ENCODE measurements around the gene WNK1.

WNK1 gene

DNA sequence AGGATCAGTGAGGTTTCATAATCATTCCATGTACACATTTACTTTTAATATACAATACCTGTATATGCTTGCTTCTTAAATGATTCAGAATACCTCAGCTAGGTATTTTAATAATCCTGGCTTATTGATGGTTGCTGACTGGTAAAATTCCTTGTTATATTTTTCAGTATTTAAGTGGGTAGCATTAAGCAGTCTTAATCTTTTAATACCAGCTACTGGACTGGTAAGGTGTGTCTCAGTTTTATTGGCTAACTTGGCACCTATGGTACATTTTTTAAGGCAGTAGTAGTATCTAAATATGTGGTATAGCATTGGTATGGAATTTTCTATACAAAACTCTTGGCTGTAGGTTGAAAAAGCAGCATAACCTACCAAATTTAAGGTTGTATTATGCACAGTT is 100.5 kb downstream of the WNK1 start:
- DNase-seq (ENCODE audit: low read depth in 4 of 4, low spot score in 1 of 4) = no peak

DNA sequence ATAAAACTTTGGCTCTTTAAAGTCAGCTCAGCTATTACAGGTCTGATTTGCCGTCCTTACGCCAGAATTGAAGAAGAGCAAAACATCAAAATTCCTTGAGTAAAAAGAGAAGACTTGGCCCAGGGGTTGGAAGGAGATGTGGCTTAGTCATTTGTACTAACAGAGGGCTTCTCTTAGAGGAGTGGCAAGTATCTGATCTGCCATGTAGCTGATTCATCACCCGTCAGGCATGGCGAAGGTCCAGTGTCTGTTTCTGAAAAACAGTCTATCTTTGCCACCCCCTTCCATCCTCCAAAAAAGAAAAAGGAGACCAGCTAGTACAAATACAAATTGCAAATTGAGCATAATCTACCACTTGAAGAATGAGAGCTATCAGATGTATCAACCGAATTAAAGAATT is 105.2 kb downstream of the WNK1 start:
- no peak for DNase-seq (ENCODE audit: low read depth in 4 of 4, low spot score in 1 of 4)

- DNase-seq (ENCODE audit: low read depth in 4 of 4, low spot score in 1 of 4) = no peak
Observed at GRCh38 chr12:862303-862911, 110.0 kb downstream of the WNK1 start.

- no peak for DNase-seq (ENCODE audit: low read depth in 4 of 4, low spot score in 1 of 4)
Observed at GRCh38 chr12:863285-863684, 110.9 kb downstream of the WNK1 start.

GRCh38 chr12:865614-866013 is 113.2 kb downstream of the WNK1 start:
- DNase-seq (ENCODE audit: low read depth in 4 of 4, low spot score in 1 of 4) = no peak

DNA sequence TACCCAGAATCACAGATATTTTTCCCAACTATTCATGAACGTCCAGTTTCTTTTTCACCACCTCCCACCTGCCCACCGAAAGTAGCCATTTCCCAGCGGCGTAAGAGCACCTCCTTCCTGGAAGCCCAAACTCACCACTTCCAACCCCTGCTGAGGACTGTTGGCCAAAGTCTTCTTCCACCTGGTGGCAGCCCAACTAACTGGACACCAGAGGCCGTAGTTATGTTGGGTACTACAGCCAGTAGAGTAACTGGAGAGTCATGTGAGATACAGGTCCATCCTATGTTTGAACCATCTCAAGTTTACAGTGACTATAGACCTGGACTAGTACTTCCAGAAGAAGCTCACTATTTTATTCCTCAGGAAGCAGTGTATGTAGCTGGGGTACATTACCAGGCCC is 115.5 kb downstream of the WNK1 start:
- DNase-seq (ENCODE audit: low read depth in 4 of 4, low spot score in 1 of 4) = no peak

GRCh38 chr12:868722-869121 is 116.3 kb downstream of the WNK1 start:
- DNase-seq (ENCODE audit: low read depth in 4 of 4, low spot score in 1 of 4) = no peak

DNA sequence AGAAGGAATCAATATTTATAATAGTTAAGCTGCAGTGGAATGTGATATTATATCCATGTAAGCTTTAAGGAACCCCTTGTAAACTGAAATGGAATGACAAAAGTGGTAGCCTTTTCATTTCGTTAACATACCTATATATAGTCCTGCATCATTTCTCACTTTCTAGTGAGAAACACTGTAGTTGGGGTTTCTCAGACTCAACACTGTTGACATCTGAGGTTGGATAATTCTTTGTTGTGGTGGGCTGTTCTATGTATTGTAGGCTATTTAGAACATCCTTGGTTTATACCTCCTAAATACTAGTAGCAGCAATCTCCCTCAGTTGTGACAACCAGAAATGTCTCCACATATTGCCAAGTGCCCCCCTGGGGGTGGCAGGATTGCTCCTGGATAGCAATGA is 118.0 kb downstream of the WNK1 start:
- DNase-seq (ENCODE audit: low read depth in 4 of 4, low spot score in 1 of 4) = no peak

GRCh38 chr12:873954-874353 is 121.6 kb downstream of the WNK1 start:
- no peak for DNase-seq (ENCODE audit: low read depth in 4 of 4, low spot score in 1 of 4)

DNA sequence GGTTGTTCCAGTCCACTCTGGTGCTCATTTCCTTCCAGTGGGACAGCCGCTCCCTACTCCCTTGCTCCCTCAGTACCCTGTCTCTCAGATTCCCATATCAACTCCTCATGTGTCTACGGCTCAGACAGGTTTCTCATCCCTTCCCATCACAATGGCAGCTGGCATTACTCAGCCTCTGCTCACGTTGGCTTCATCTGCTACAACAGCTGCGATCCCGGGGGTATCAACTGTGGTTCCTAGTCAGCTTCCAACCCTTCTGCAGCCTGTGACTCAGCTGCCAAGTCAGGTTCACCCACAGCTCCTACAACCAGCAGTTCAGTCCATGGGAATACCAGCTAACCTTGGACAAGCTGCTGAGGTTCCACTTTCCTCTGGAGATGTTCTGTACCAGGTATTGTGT is 127.3 kb downstream of the WNK1 start:
- DNase-seq (ENCODE audit: low read depth in 4 of 4, low spot score in 1 of 4) = no peak

DNA sequence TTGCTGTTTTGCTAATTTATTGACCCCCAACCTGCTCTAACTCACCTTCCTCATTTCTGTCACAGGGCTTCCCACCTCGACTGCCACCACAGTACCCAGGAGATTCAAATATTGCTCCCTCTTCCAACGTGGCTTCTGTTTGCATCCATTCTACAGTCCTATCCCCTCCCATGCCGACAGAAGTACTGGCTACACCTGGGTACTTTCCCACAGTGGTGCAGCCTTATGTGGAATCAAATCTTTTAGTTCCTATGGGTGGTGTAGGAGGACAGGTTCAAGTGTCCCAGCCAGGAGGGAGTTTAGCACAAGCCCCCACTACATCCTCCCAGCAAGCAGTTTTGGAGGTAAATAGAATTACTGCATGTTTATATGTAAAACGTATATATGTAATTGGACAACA is 128.3 kb downstream of the WNK1 start:
- no peak for DNase-seq (ENCODE audit: low read depth in 4 of 4, low spot score in 1 of 4)

GRCh38 chr12:884746-885414 is 132.5 kb downstream of the WNK1 start:
- DNase-seq (ENCODE audit: low read depth in 4 of 4, low spot score in 1 of 4) = no peak

GRCh38 chr12:885701-886100 is 133.3 kb downstream of the WNK1 start:
- no peak for DNase-seq (ENCODE audit: low read depth in 4 of 4, low spot score in 1 of 4)

GRCh38 chr12:886206-886605 is 133.8 kb downstream of the WNK1 start:
- DNase-seq (ENCODE audit: low read depth in 4 of 4, low spot score in 1 of 4) = no peak

DNA sequence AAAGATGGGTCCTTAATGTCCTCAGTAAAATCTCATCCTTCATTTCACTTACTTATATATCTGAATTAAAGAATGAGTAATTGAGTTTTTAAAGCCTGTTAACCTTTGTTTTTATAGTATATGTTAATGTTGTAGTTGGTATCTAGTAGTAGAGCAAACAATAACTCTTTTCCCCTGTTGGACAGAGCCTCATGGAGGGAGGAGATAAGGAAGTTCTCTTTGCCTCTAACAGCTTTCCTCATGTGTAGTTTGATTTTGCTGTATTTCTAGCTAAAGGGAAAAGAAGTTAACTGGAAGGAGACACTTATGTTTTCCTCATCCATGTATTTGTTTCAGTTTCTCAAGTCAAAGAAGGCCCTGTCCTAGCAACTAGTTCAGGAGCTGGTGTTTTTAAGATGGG is 141.8 kb downstream of the WNK1 start:
- DNase-seq (ENCODE audit: low read depth in 4 of 4, low spot score in 1 of 4) = no peak

GRCh38 chr12:896031-896430 is 143.7 kb downstream of the WNK1 start:
- no peak for DNase-seq (ENCODE audit: low read depth in 4 of 4, low spot score in 1 of 4)

- no peak for DNase-seq (ENCODE audit: low read depth in 4 of 4, low spot score in 1 of 4)
Observed at GRCh38 chr12:897386-897785, 145.0 kb downstream of the WNK1 start.

DNA sequence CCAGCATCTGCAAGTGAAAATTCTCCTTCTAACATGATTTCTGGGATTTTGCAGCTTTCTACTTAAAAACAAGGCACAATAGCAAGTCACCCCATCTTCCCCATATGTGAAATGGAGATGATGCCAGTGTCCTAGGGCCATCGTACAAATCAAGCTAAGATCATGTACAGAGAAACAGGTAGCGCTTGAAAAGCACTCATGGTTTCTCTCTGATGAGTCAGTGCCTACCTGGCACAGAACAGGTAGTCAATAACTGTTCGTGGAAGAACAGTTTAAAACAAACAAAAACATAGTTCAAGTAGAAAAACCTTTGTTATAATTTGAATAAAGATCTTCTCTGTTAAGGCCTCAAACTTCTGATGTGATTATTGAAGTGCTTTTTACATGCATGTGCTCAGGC is 150.2 kb downstream of the WNK1 start:
- no peak for DNase-seq (ENCODE audit: low read depth in 4 of 4, low spot score in 1 of 4)

DNA sequence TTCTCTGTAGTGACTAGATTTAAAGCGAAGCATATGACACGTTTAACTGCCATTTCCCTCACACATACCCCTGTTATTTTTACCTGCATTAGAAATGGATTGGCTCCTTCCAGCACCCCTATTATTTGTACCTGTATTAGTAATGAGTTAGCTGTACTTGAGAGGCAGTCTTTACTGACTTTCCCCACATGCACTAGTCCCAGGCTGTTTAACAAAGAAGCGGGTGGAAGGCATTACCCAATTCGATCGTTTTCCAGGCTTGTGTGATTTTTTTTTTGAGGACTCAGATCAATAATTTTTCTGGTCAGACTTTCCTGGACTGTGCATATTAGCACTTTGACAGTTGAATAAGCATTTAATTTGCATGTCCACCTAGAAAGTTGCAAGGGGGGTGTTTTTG is 150.7 kb downstream of the WNK1 start:
- no peak for DNase-seq (ENCODE audit: low read depth in 4 of 4, low spot score in 1 of 4)

GRCh38 chr12:904010-904414 is 151.6 kb downstream of the WNK1 start:
- DNase-seq (ENCODE audit: low read depth in 4 of 4, low spot score in 1 of 4) = no peak

- no peak for DNase-seq (ENCODE audit: low read depth in 4 of 4, low spot score in 1 of 4)
Observed at GRCh38 chr12:905261-906031, 153.1 kb downstream of the WNK1 start.

DNA sequence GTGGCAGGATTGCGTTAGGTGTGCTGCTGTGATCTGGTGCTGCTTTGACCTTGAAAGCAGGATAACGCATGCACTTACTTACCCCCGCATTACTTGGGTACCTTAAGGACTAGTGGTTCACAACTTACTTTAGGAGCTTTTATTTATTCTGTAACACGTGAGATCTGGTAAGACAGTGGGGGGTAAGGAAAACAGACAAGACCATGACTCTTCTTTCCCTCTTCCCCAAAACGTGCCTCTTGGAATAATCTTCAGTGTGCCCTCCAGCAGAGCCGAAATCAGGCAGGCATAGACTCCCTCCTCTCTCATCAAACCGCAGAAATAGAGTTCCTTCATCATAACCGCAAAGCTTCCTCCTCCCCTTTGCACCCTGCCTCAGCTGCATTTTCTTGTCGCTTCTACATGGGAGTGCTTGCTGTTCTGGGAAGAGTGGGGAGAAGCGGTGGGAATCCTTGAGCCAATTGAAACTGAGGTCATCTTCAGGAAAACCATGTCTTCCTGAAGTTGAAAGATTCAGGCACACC is 153.7 kb downstream of the WNK1 start:
- no peak for DNase-seq (ENCODE audit: low read depth in 4 of 4, low spot score in 1 of 4)

Measured in stimulated activated CD4-positive, alpha-beta T cell treated with anti-CD3 and anti-CD28 coated beads, Interleukin-1b, Interleukin-23, amount 100 ng/mL, for 24 hours (primary cell).